ENCODE data around the gene ASH1L. TPM values are rescaled to one million over a fixed set of nuclear protein-coding genes. Genes with fewer than 3 reads are reported as not detected.

The ASH1L gene
- total RNA-seq = 34.7 and 44.3 TPM in 2 replicates

GRCh38 chr1:155562581-155563376 is at the start of gene ASH1L:
TSS of gene ASH1L (minus strand) at chr1:155562803. CDS start at chr1:155521519, 41,284 bp downstream.

GRCh38 chr1:155609515-155610256 is 47.1 kb upstream of the ASH1L start, which contains the start of gene MSTO1:
TSS of gene MSTO1 (plus strand) at chr1:155610218. CDS start at chr1:155610249, 31 bp downstream.

GRCh38 chr1:155320661-155321617 is 241.7 kb downstream of the ASH1L start, which contains the start of gene RUSC1:
TSS of gene RUSC1 (plus strand) at chr1:155320894. CDS start at chr1:155321774, 880 bp downstream.

GRCh38 chr1:155308493-155309422 is 253.8 kb downstream of the ASH1L start, which contains the start of gene FDPS:
TSS of gene FDPS (plus strand) at chr1:155308866. CDS start at chr1:155309790, 924 bp downstream.

GRCh38 chr1:155301342-155301841 is 261.2 kb downstream of the ASH1L start, which contains the start of gene PKLR:
TSS of gene PKLR (minus strand) at chr1:155301438. CDS start at chr1:155301395, 43 bp downstream.

Other genes starting within 250 kb of the ASH1L start
- 16.7 and 19.0 TPM in 2 replicates for gene RUSC1, start 241.9 kb downstream of the ASH1L start, total RNA-seq
- 22.9 and 36.2 TPM in 2 replicates for gene MSTO1, start 47.4 kb upstream of the ASH1L start, total RNA-seq
- gene YY1AP1, start 126.0 kb upstream of the ASH1L start, total RNA-seq = 33.3 and 35.3 TPM in 2 replicates
- 45.4 and 65.4 TPM in 2 replicates for gene DAP3, start 126.3 kb upstream of the ASH1L start, total RNA-seq

Measured in smooth muscle cell of the pulmonary artery (primary cell).